GM12873 (cell line): ENCODE measurements around the gene ZBTB3.

ENCODE experiments used
- CTCF ChIP-seq: IDR thresholded peaks from 2 replicates; pipeline ENCODE4 v1.5.1; 2012; ENCODE audit warnings: low read depth, mild to moderate bottlenecking, moderate library complexity, low read length, control low read depth; ENCODE audit not compliant: insufficient read depth; ENCODE audit errors: missing control alignments

ZBTB3 gene

GRCh38 chr11:62705413-62705812 lies 48.5 kb downstream of the ZBTB3 start:
- TF ChIP-seq CTCF: no peak

- no peak for TF ChIP-seq CTCF
Measured at GRCh38 chr11:62702246-62702645, 51.7 kb downstream of the ZBTB3 start.
